ENCODE results near the gene TLX2. TPM values are rescaled to one million over a fixed set of nuclear protein-coding genes. Genes with fewer than 3 reads are reported as not detected.

The TLX2 gene
- total and polyA plus RNA-seq, 2 of the 4 experiments (the other 2 are of a cell fraction), result not detected

GRCh38 chr2:74511104-74511989 is 2.9 kb upstream of the TLX2 start:
- H2BK20ac ChIP-seq (ENCODE audit: low read depth, low read length), result no peak overlapping the region
- H3K4me2 ChIP-seq (ENCODE audit: low read depth, low read length), result no peak overlapping the region
- H2BK15ac ChIP-seq (ENCODE audit: low read depth, low read length), result no peak overlapping the region
- no peak overlapping the region for H3K27ac ChIP-seq (ENCODE audit: insufficient read depth, low read length)
- H3K36me3 ChIP-seq (ENCODE audit: control insufficient read depth, insufficient read depth, low read length), result no peaks in the 10 kb centered on the region
- H2AK9ac ChIP-seq (replicated peaks; ENCODE audit: low read depth, low read length, poor library complexity), result no peak overlapping the region
- H2BK120ac ChIP-seq (ENCODE audit: low read depth, low read length), result no peak overlapping the region
- H3K56ac ChIP-seq (ENCODE audit: extremely low read depth, insufficient read depth, low read length), result no peak overlapping the region
- H3K9me3 ChIP-seq (ENCODE audit: control insufficient read depth, insufficient read depth, low read length), result peaks cover 15% of the 10 kb centered on the region
- in situ Hi-C loops (cut with MboI; ENCODE audit: low sequenced_read_pairs), result no loop called here
- peaks cover 57% of the 10 kb centered on the region for H3K27me3 ChIP-seq (ENCODE audit: control insufficient read depth, insufficient read depth, low read length)
- H2AK5ac ChIP-seq (ENCODE audit: low read depth, low read length), result no peak overlapping the region
- H2BK5ac ChIP-seq (ENCODE audit: low read depth, low read length, poor library complexity, severe bottlenecking), result no peak overlapping the region
- H4K5ac ChIP-seq (ENCODE audit: low read depth, low read length), result no peak overlapping the region
- no peak overlapping the region for H2AFZ ChIP-seq (replicated peaks; ENCODE audit: low read length, poor library complexity)
- H3K23ac ChIP-seq (ENCODE audit: low read depth, low read length), result no peak overlapping the region
- H3K9me1 ChIP-seq (ENCODE audit: insufficient read depth, low read length), result peaks cover 6% of the 10 kb centered on the region; the same call in 1 of the 2 replicates
- WGBS, 2 experiments (ENCODE audit: extremely low coverage in 2 of 2, insufficient read length in 1 of 2), result no CpG with 5 or more reads among the region's 11 CpGs
- DNase-seq (peak; percentile 37), ATAC-seq (ENCODE audit: low read depth) (no peak)
- no peak overlapping the region for H4K91ac ChIP-seq (ENCODE audit: insufficient read depth, low read depth, low read length)
- BruUV-seq (replicated peaks), result no TSS peak
- 0 out of 2 replicates have a peak, but pooled peaks cover 5% of the 10 kb centered on the region for H4K20me1 ChIP-seq (ENCODE audit: insufficient read depth, low read length)
- peaks cover 4 to 10% of the 10 kb centered on the region in 2 experiments; a peak in 3 of 4 replicates for H3K79me1 ChIP-seq (ENCODE audit: low read depth in 1 of 2, low read length in 2 of 2)
- ChIA-PET POLR2A (ENCODE audit: unreplicated experiment) (no interaction called here), CTCF (no interaction called here)
- dilution Hi-C loops (cut with HindIII; ENCODE audit: low sequenced_read_pairs, unreplicated experiment), result no loop called here
- H3K4me3 ChIP-seq (ENCODE audit: insufficient read depth, low read depth, low read length), result no peak overlapping the region
- H3K4me1 ChIP-seq (ENCODE audit: control insufficient read depth, insufficient read depth, low read length), result peaks cover 6% of the 10 kb centered on the region
- no peak overlapping the region for H3K18ac ChIP-seq (ENCODE audit: low read depth, low read length)
- H4K8ac ChIP-seq (ENCODE audit: low read depth in 2 of 2, low read length in 2 of 2), result no peak overlapping the region
- H3K9ac ChIP-seq (ENCODE audit: low read depth, low read length), result no peak overlapping the region
- no peak overlapping the region for H3K4ac ChIP-seq (ENCODE audit: low read depth, low read length)
- no peak overlapping the region for H3K14ac ChIP-seq (replicated peaks; ENCODE audit: low read depth, low read length)
- intact Hi-C loops (cut with micrococcal nuclease), result no loop called here
- no peak for TF ChIP-seq SMC3 (IDR thresholded peaks at IDR 0.05; ENCODE audit: low read depth, low read length)
- no peak for TF ChIP-seq MAZ (IDR thresholded peaks at IDR 0.05; ENCODE audit: borderline replicate concordance, low read depth, low read length)
- TF ChIP-seq NFE2L2 (IDR thresholded peaks at IDR 0.05; ENCODE audit: low read depth, low read length), result no peak
- no peak for TF ChIP-seq FOS (IDR thresholded peaks at IDR 0.05; ENCODE audit: low read depth, low read length)
- TF ChIP-seq RCOR1 (IDR thresholded peaks at IDR 0.05; ENCODE audit: insufficient replicate concordance, low read length), result no peak
- no peak for TF ChIP-seq RFX5 (IDR thresholded peaks at IDR 0.05; ENCODE audit: low read depth, low read length)
- no peak for TF ChIP-seq CEBPB (IDR thresholded peaks at IDR 0.05; ENCODE audit: low read depth, low read length)
- TF ChIP-seq CTCF (conservative IDR thresholded peaks at IDR 0.05; ENCODE audit: low read depth, low read length), result no peak
- TF ChIP-seq ELK1 (IDR thresholded peaks at IDR 0.05; ENCODE audit: borderline replicate concordance, low read depth, low read length), result no peak
- TF ChIP-seq MAFK (IDR thresholded peaks at IDR 0.05; ENCODE audit: low read depth, low read length), result no peak
- no peak for TF ChIP-seq POLR2A (IDR thresholded peaks at IDR 0.05; ENCODE audit: low read depth, low read length)
- TF ChIP-seq BHLHE40 (IDR thresholded peaks at IDR 0.05; ENCODE audit: low read depth, low read length), result no peak
- TF ChIP-seq RAD21 (IDR thresholded peaks at IDR 0.05; ENCODE audit: low read length), result no peak
- no peak for TF ChIP-seq MXI1 (IDR thresholded peaks at IDR 0.05; ENCODE audit: borderline replicate concordance, low read depth, low read length)
- no peak for TF ChIP-seq USF2 (IDR thresholded peaks at IDR 0.05; ENCODE audit: low read depth, low read length)
